DOHH2 (cell line): ENCODE data around the gene INO80E.

Experiments used
- H3F3A ChIP-seq: fragments of 200-600 bp; sonication (generic), shearing (Covaris generic); 2 replicates; pipeline ENCODE4 v1.6.0; 2016; ENCODE audit warnings: antibody characterized with exemption, mild to moderate bottlenecking; ENCODE audit not compliant: control insufficient read depth, insufficient read depth
- H3K27ac ChIP-seq: fragments of 200-600 bp; sonication (generic); 2 replicates; pipeline ENCODE4 v1.5.1; 2014; ENCODE audit warnings: low read depth, mild to moderate bottlenecking, low read length, moderate library complexity
- H3K27me3 ChIP-seq: fragments of 200-600 bp; sonication (generic); 2 replicates; pipeline ENCODE4 v1.6.1; 2014; ENCODE audit warnings: mild to moderate bottlenecking, low read length, mixed read lengths; ENCODE audit not compliant: control insufficient read depth
- H3K36me3 ChIP-seq: fragments of 200-600 bp; sonication (generic); 2 replicates; pipeline ENCODE4 v1.6.1; 2014; ENCODE audit warnings: mild to moderate bottlenecking, low read length, moderate library complexity, mixed read lengths; ENCODE audit not compliant: control insufficient read depth
- H3K4me1 ChIP-seq: fragments of 200-600 bp; sonication (generic); 2 replicates; pipeline ENCODE4 v1.6.1; 2014; ENCODE audit warnings: mild to moderate bottlenecking, low read length, mixed read lengths; ENCODE audit not compliant: control insufficient read depth
- H3K4me2 ChIP-seq: fragments of 200-600 bp; sonication (generic); 2 replicates; pipeline ENCODE4 v1.6.0; 2014; ENCODE audit warnings: mild to moderate bottlenecking, low read length, moderate library complexity
- H3K4me3 ChIP-seq: fragments of 200-600 bp; sonication (generic); 2 replicates; pipeline ENCODE4 v1.5.1; 2014; ENCODE audit warnings: mild to moderate bottlenecking, low read length, mixed read lengths
- H3K79me2 ChIP-seq: fragments of 200-600 bp; sonication (generic); 2 replicates; pipeline ENCODE4 v1.6.1; 2014; ENCODE audit warnings: mild to moderate bottlenecking, low read length, mixed read lengths; ENCODE audit not compliant: control insufficient read depth
- H3K9me2 ChIP-seq: fragments of 200-600 bp; sonication (generic); replicated peaks from 2 replicates; pipeline ENCODE4 v1.6.1; 2014; ENCODE audit warnings: mild to moderate bottlenecking, low read length, mixed read lengths; ENCODE audit not compliant: control insufficient read depth
- H3K9me3 ChIP-seq: fragments of 200-600 bp; sonication (generic); 2 replicates; pipeline ENCODE4 v1.6.1; 2014; ENCODE audit warnings: antibody characterized with exemption, low read length, mixed read lengths; ENCODE audit not compliant: control insufficient read depth, insufficient read depth
- H4K20me1 ChIP-seq: fragments of 200-600 bp; sonication (generic); 2 replicates; pipeline ENCODE4 v1.6.0; 2014; ENCODE audit warnings: low read depth, mild to moderate bottlenecking, antibody characterized with exemption, low read length, moderate library complexity; ENCODE audit not compliant: control insufficient read depth, insufficient read depth
- CTCF ChIP-seq: fragments of 200-600 bp; sonication (generic); IDR thresholded peaks from one replicate; pipeline ENCODE4 v1.5.1; 2014; ENCODE audit warnings: antibody characterized with exemption, mild to moderate bottlenecking, low read depth, low read length; ENCODE audit not compliant: poor library complexity, severe bottlenecking
- EZH2phosphoT487 ChIP-seq: fragments of 200-600 bp; sonication (generic); IDR thresholded peaks from 2 replicates; pipeline ENCODE4 v1.6.1; 2017; ENCODE audit warnings: borderline replicate concordance, mild to moderate bottlenecking, antibody characterized with exemption, low read length, moderate library complexity, mixed read lengths

INO80E gene

GRCh38 chr16:30022887-30023286 is 26.8 kb downstream of the INO80E start, which contains the start of gene C16orf92:
C16orf92 (plus strand) TSS chr16:30023198; CDS start chr16:30023341, 143 bp downstream.
- no peaks in the 10 kb centered on the region for H3F3A ChIP-seq
- no peak within 1 kb of the TSS for H3K27ac ChIP-seq
- H3K4me1 ChIP-seq: peaks cover 12% of the 10 kb centered on the region
- H3K9me2 ChIP-seq: no peaks in the 10 kb centered on the region
- H3K4me3 ChIP-seq: no peak within 1 kb of the TSS
- TF ChIP-seq EZH2phosphoT487 (no peak), CTCF (no peak)
- no peaks in the 10 kb centered on the region for H3K36me3 ChIP-seq
- H3K27me3 ChIP-seq: peaks cover 31% of the 10 kb centered on the region
- no peak within 1 kb of the TSS for H3K4me2 ChIP-seq
- H3K79me2 ChIP-seq: no peaks in the 10 kb centered on the region
- H4K20me1 ChIP-seq: no peaks in the 10 kb centered on the region
- no peaks in the 10 kb centered on the region for H3K9me3 ChIP-seq

- no peaks in the 10 kb centered on the region for H4K20me1 ChIP-seq
- H3K36me3 ChIP-seq: no peaks in the 10 kb centered on the region
- H3K27ac ChIP-seq: no peak overlapping the region
- H3K79me2 ChIP-seq: no peaks in the 10 kb centered on the region
- no peak overlapping the region for H3K4me3 ChIP-seq
- H3K27me3 ChIP-seq: peaks cover 35% of the 10 kb centered on the region
- H3K9me3 ChIP-seq: no peaks in the 10 kb centered on the region
- peaks cover 12% of the 10 kb centered on the region for H3K4me1 ChIP-seq
- H3K4me2 ChIP-seq: no peak overlapping the region
- TF ChIP-seq CTCF: no peak
- TF ChIP-seq EZH2phosphoT487: no peak
- no peaks in the 10 kb centered on the region for H3F3A ChIP-seq
- no peaks in the 10 kb centered on the region for H3K9me2 ChIP-seq
Measured at GRCh38 chr16:30023586-30023985, 27.5 kb downstream of the INO80E start.

- H3K27me3 ChIP-seq: peaks cover 39% of the 10 kb centered on the region
- H3K79me2 ChIP-seq: no peaks in the 10 kb centered on the region
- H4K20me1 ChIP-seq: no peaks in the 10 kb centered on the region
- H3F3A ChIP-seq: no peaks in the 10 kb centered on the region
- no peaks in the 10 kb centered on the region for H3K9me2 ChIP-seq
- H3K9me3 ChIP-seq: no peaks in the 10 kb centered on the region
- no peaks in the 10 kb centered on the region for H3K36me3 ChIP-seq
- H3K4me2 ChIP-seq: no peak overlapping the region
- no peak overlapping the region for H3K27ac ChIP-seq
- peaks cover 12% of the 10 kb centered on the region for H3K4me1 ChIP-seq
- TF ChIP-seq CTCF (no peak), EZH2phosphoT487 (no peak)
- no peak overlapping the region for H3K4me3 ChIP-seq
Measured at GRCh38 chr16:30024451-30024850, 28.4 kb downstream of the INO80E start.

- Histone ChIP-seq H3K27ac (no peak overlapping the region), H3K36me3 (no peaks in the 10 kb centered on the region), H4K20me1 (no peaks in the 10 kb centered on the region), H3K4me3 (no peak overlapping the region), H3K4me2 (no peak overlapping the region), H3K27me3 (peaks cover 43% of the 10 kb centered on the region), H3K4me1 (peaks cover 12% of the 10 kb centered on the region), H3F3A (no peaks in the 10 kb centered on the region), H3K9me3 (no peaks in the 10 kb centered on the region), H3K9me2 (no peaks in the 10 kb centered on the region), H3K79me2 (no peaks in the 10 kb centered on the region)
- TF ChIP-seq EZH2phosphoT487 (no peak), CTCF (no peak)
Measured at GRCh38 chr16:30025156-30025555, 29.1 kb downstream of the INO80E start.
